GM23248 (cell line): ENCODE data around the gene NAT16.

Experiments
- EZH2 ChIP-seq: fragments of 200-600 bp; sonication (generic); IDR thresholded peaks from 2 replicates; pipeline ENCODE4 v1.6.1; 2018; ENCODE audit warnings: antibody characterized with exemption, mild to moderate bottlenecking; ENCODE audit not compliant: insufficient read depth, poor library complexity, severe bottlenecking
- EZH2phosphoT487 ChIP-seq: fragments of 200-600 bp; sonication (generic); IDR thresholded peaks from 2 replicates; pipeline ENCODE4 v1.6.1; 2018; ENCODE audit warnings: antibody characterized with exemption, moderate library complexity, mild to moderate bottlenecking, low read depth; ENCODE audit not compliant: insufficient read depth

DNA sequence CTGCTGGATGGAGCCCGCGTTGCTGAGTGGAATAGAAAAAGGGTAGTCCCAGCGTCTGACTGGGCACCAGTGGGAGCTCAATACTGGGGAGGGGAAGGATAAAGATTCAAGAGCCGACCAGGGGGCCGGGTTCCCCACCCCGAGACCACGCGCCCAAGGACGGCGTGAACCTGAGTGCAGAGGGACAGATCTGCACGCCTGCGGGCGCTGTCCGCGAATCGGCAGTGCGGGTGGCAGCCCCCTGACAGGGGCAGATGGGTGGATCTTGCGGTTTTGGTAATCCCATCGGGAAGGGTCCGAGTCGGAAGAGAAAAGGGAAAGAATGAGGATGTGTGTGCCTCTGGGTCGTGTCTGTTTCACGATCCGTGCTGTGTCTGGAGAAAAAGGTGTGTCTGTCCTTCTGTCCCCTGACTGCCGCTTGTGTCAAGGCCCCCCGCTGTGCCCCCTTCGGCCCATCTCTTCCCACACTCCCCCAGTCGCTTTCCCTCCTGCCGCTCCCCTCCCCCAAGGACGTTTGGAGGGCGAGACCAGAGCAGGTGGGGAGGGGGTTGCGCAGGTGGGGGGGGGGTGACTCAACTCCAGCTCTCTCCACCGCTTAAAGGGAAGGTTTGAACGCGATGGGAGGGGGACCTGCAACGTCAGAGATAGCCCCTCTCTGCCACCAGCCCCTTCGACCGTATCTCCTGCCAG lies 14.0 kb downstream of the NAT16 start:
- TF ChIP-seq EZH2 (peak; percentile 58), EZH2phosphoT487 (no peak)
